ENCODE measurements around the gene PROS1. TPM values are rescaled to one million over a fixed set of nuclear protein-coding genes. Genes with fewer than 3 reads are reported as not detected.

The PROS1 gene
- total RNA-seq (100 to 1,000 TPM in 3 of 9 donors, 10 to 100 TPM in 6; 45.9 to 203 (median 69.3) TPM), polyA plus RNA-seq (10 to 100 TPM; 20.4 to 44.4 TPM)
- long read RNA-seq, donor 1, transcript PROS1-212 (16 exons, 3,432 nt): minor isoform, 8 of 354 reads
- long read RNA-seq, donor 1, transcript PROS1-202 (15 exons, 3,583 nt): major isoform, 300 of 354 reads
- long read RNA-seq, donor 1, partial matches to known transcripts: 12 of 354 reads
- long read RNA-seq, donor 1, other reads (novel, unspliced or antisense): 31 of 354 reads
- long read RNA-seq, donor 2, transcript PROS1-202 (15 exons, 3,583 nt): major isoform, 292 of 344 reads
- long read RNA-seq, donor 2, partial matches to known transcripts: 21 of 344 reads
- long read RNA-seq, donor 2, other reads (novel, unspliced or antisense): 26 of 344 reads
- long read RNA-seq, donor 3, transcript PROS1-202 (15 exons, 3,583 nt): major isoform, 142 of 172 reads
- long read RNA-seq, donor 3, partial matches to known transcripts: 5 of 172 reads
- long read RNA-seq, donor 3, other reads (novel, unspliced or antisense): 22 of 172 reads

- intact Hi-C loops (cut with DNase I): loop anchor here in 1 of 10 donors (2.0 kb wide), 1 partner anchor 65 kb away; no protein-coding TSS in a partner anchor
- H3K9me3 ChIP-seq: no peaks in the 10 kb centered on the region
- peaks cover 0 to 36% (median 11%) of the 10 kb centered on the region in 12 donors for H3K4me1 ChIP-seq
- peak; percentile 89 to 93 (median 92) for DNase-seq
- no peaks in the 10 kb centered on the region for H3K36me3 ChIP-seq
- ATAC-seq: peak; percentile 78 to 98 (median 96)
- WGBS, 4 donors: 1% methylated on average over 20 to 53 of the region's 53 CpGs
- H3K4me3 ChIP-seq: peak within 1 kb of the TSS; percentile 43 to 93 (median 65)
- H3K27me3 ChIP-seq: no peaks in the 10 kb centered on the region
- TF ChIP-seq, protein P1, sequence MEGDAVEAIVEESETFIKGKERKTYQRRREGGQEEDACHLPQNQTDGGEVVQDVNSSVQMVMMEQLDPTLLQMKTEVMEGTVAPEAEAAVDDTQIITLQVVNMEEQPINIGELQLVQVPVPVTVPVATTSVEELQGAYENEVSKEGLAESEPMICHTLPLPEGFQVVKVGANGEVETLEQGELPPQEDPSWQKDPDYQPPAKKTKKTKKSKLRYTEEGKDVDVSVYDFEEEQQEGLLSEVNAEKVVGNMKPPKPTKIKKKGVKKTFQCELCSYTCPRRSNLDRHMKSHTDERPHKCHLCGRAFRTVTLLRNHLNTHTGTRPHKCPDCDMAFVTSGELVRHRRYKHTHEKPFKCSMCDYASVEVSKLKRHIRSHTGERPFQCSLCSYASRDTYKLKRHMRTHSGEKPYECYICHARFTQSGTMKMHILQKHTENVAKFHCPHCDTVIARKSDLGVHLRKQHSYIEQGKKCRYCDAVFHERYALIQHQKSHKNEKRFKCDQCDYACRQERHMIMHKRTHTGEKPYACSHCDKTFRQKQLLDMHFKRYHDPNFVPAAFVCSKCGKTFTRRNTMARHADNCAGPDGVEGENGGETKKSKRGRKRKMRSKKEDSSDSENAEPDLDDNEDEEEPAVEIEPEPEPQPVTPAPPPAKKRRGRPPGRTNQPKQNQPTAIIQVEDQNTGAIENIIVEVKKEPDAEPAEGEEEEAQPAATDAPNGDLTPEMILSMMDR (IDR thresholded peaks at IDR 0.05): peak in 3 of 12 donors; percentile 10 to 18 (median 16)
- peak in 1 of 2 donors; percentile 72 for TF ChIP-seq POLR2A (IDR thresholded peaks at IDR 0.05)
- peak within 1 kb of the TSS; percentile 76 to 97 (median 90) for H3K27ac ChIP-seq
Observed at GRCh38 chr3:93973131-93974126, at the start of gene PROS1. TSS of gene PROS1 (minus strand) at chr3:93973896. CDS start at chr3:93973749, 147 bp downstream.

DNA sequence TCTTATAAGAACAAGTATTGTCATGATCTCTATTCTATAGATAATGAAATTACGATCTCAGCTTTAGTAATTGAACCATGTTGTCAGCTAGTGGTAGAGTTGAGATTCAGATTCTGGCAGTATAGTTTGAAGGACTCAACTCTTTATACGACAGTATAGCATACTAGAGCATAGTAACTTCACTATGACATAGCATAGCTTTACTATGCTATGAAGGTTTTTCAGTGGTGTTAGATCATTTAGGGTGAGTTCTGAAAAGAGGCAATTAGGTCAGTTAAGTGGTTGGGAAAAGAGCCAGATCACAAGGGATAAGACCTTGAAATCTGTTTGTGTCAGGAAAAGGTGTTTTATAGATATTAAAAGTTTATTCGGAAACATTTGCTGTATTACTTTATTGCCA lies 46.6 kb upstream of the PROS1 start:
- Histone ChIP-seq H3K36me3 (peaks cover 0 to 7% (median 0%) of the 10 kb centered on the region in 9 donors), H3K4me1 (peaks cover 0 to 8% (median 0%) of the 10 kb centered on the region in 12 donors), H3K27me3 (no peaks in the 10 kb centered on the region), H3K4me3 (no peak overlapping the region), H3K9me3 (no peaks in the 10 kb centered on the region), H3K27ac (no peak overlapping the region)
- TF ChIP-seq, protein P1 (IDR thresholded peaks at IDR 0.05): no peak
- TF ChIP-seq POLR2A (IDR thresholded peaks at IDR 0.05): no peak
- intact Hi-C loops (cut with DNase I): no loop called here
- ATAC-seq (no peak), DNase-seq (no peak)
- 67 to 76% (median 71%) methylated on average over 3 of the region's 3 CpGs for WGBS, 4 donors

- TF ChIP-seq, protein P1 (IDR thresholded peaks at IDR 0.05): no peak
- no peak for TF ChIP-seq POLR2A (IDR thresholded peaks at IDR 0.05)
- Histone ChIP-seq H3K4me1 (peaks cover 0 to 8% (median 0%) of the 10 kb centered on the region in 12 donors), H3K27me3 (no peaks in the 10 kb centered on the region), H3K4me3 (no peak overlapping the region), H3K27ac (no peak overlapping the region), H3K36me3 (peaks cover 0 to 7% (median 0%) of the 10 kb centered on the region in 9 donors), H3K9me3 (no peaks in the 10 kb centered on the region)
- 69 to 73% (median 71%) methylated on average over 2 of the region's 2 CpGs for WGBS, 4 donors
- intact Hi-C loops (cut with DNase I): no loop called here
- DNase-seq (no peak), ATAC-seq (peak in 2 of 4 donors; percentile 33 to 68)
Observed at GRCh38 chr3:94019659-94020058, 46.0 kb upstream of the PROS1 start.

Measured in heart left ventricle (tissue), 16 donors.